OCI-LY7 (cell line): ENCODE measurements around the gene SNRNP48. TPM values are rescaled to one million over a fixed set of nuclear protein-coding genes. Genes with fewer than 3 reads are reported as not detected.

Experiments used
- BruUV-seq: library from RNA; stranded (reverse); fragments of 400-500 nt; replicated peaks from 2 replicates; lab custom pipeline; 2021; lab: Mats Ljungman, UMichigan
- CTCF ChIA-PET: fragments of 300-600 bp; sonication (Branson Sonifier 250); formaldehyde crosslinking; loops from one replicate; lab custom pipeline; 2022; ENCODE audit warnings: antibody characterized with exemption; ENCODE audit not compliant: unreplicated experiment; lab: Charles Lee
- POLR2A ChIA-PET: fragments of 300-600 bp; sonication (Branson Sonifier 250); formaldehyde crosslinking; loops from one replicate; lab custom pipeline; 2022; ENCODE audit warnings: antibody characterized with exemption; lab: Charles Lee
- DNase-seq: peaks from one replicate; pipeline ENCODE4 v3.0.0-alpha.2; 2015; ENCODE audit warnings: low spot score
- H2AFZ ChIP-seq: fragments of 200-600 bp; sonication (generic), shearing (Covaris generic); 2 replicates; pipeline ENCODE4 v1.6.1; 2014; ENCODE audit warnings: mild to moderate bottlenecking, antibody characterized with exemption, low read length, moderate library complexity
- H3K27ac ChIP-seq: fragments of 200-600 bp; sonication (generic); 2 replicates; pipeline ENCODE4 v1.5.1; 2014; ENCODE audit warnings: mixed run types, low read depth, mild to moderate bottlenecking, moderate library complexity, low read length, inconsistent platforms; ENCODE audit not compliant: poor library complexity, severe bottlenecking
- H3K36me3 ChIP-seq: fragments of 200-600 bp; sonication (generic); 2 replicates; pipeline ENCODE4 v1.6.1; 2014; ENCODE audit warnings: mild to moderate bottlenecking, antibody characterized with exemption, low read length, moderate library complexity, mixed read lengths; ENCODE audit not compliant: insufficient read depth
- H3K4me1 ChIP-seq: fragments of 200-600 bp; sonication (generic); 2 replicates; pipeline ENCODE4 v1.5.1; 2014; ENCODE audit warnings: mild to moderate bottlenecking, low read length; ENCODE audit not compliant: insufficient read depth, poor library complexity, severe bottlenecking
- H3K4me2 ChIP-seq: fragments of 200-600 bp; sonication (generic); 2 replicates; pipeline ENCODE4 v1.6.1; 2014; ENCODE audit warnings: mild to moderate bottlenecking, low read length
- H3K4me3 ChIP-seq: fragments of 200-600 bp; sonication (generic); 2 replicates; pipeline ENCODE4 v1.5.1; 2014; ENCODE audit warnings: mild to moderate bottlenecking, low read depth, low read length; ENCODE audit not compliant: poor library complexity, severe bottlenecking
- H3K79me2 ChIP-seq: fragments of 200-600 bp; sonication (generic); 2 replicates; pipeline ENCODE4 v1.6.1; 2016; ENCODE audit warnings: low read depth, mild to moderate bottlenecking, low read length, moderate library complexity, mixed read lengths; ENCODE audit not compliant: insufficient read depth
- H3K9me2 ChIP-seq: fragments of 200-600 bp; sonication (generic); 2 replicates; pipeline ENCODE4 v1.6.1; 2016; ENCODE audit warnings: mild to moderate bottlenecking, low read length, mixed read lengths; ENCODE audit not compliant: insufficient read depth
- H3K9me3 ChIP-seq: fragments of 200-600 bp; sonication (generic); 2 replicates; pipeline ENCODE4 v1.6.1; 2014; ENCODE audit warnings: mild to moderate bottlenecking, mixed run types, low read length, mixed read lengths
- H4K20me1 ChIP-seq: fragments of 200-600 bp; sonication (generic); 2 replicates; pipeline ENCODE4 v1.6.1; 2014; ENCODE audit warnings: mild to moderate bottlenecking, antibody characterized with exemption, low read length, moderate library complexity, mixed read lengths; ENCODE audit not compliant: insufficient read depth
- CTCF ChIP-seq: fragments of 200-600 bp; sonication (generic); conservative IDR thresholded peaks from 2 replicates; pipeline ENCODE4 v1.5.1; 2014; ENCODE audit warnings: mild to moderate bottlenecking, antibody characterized with exemption, low read length, moderate library complexity, mixed read lengths
- EZH2phosphoT487 ChIP-seq: fragments of 200-600 bp; sonication (generic); IDR thresholded peaks from 2 replicates; pipeline ENCODE4 v1.6.1; 2018; ENCODE audit warnings: low read depth, borderline replicate concordance, mild to moderate bottlenecking, mixed run types, antibody characterized with exemption, low read length, moderate library complexity, mixed read lengths
- intact Hi-C: fragments of 100-400 bp; cut with micrococcal nuclease; formaldehyde crosslinking; loops from one replicate; pipeline ENCODE4 v1.10.0; 2022; ENCODE audit not compliant: unreplicated experiment
- total RNA-seq, 2 experiments: library from RNA; depleted of rRNA in 1 of 2; stranded (reverse); fragments of >200 nt in 1 of 2; shearing (Covaris generic) in 1 of 2; gene quantifications; 2 replicates each; pipeline ENCODE4 v1.2.3, GENCODE V29; 2014 to 2022

SNRNP48 gene
- total RNA-seq, 2 experiments from 2014 or later, result 24.1 to 30.2 TPM

GRCh38 chr6:7593229-7593628, 3.2 kb downstream of the SNRNP48 start:
- TF ChIP-seq EZH2phosphoT487, result no peak
- no peak for DNase-seq
- no peak overlapping the region for H2AFZ ChIP-seq
- no peaks in the 10 kb centered on the region for H3K9me2 ChIP-seq
- POLR2A ChIA-PET, result no interaction called here
- peaks cover 57% of the 10 kb centered on the region for H3K36me3 ChIP-seq
- H3K4me3 ChIP-seq, result no peak overlapping the region
- CTCF ChIA-PET, result no interaction called here
- H3K9me3 ChIP-seq, result no peaks in the 10 kb centered on the region
- intact Hi-C loops, result no loop called here
- peaks cover 10% of the 10 kb centered on the region for H4K20me1 ChIP-seq
- H3K27ac ChIP-seq, result no peak overlapping the region
- BruUV-seq, result no TSS peak
- H3K4me1 ChIP-seq, result peaks cover 20% of the 10 kb centered on the region
- H3K79me2 ChIP-seq, result peaks cover 33% of the 10 kb centered on the region
- no peak overlapping the region for H3K4me2 ChIP-seq

- no peak overlapping the region for H3K4me2 ChIP-seq
- DNase-seq, result no peak
- no peak overlapping the region for H2AFZ ChIP-seq
- CTCF ChIA-PET, result no interaction called here
- H3K4me3 ChIP-seq, result no peak overlapping the region
- H3K4me1 ChIP-seq, result peaks cover 16% of the 10 kb centered on the region
- no TSS peak for BruUV-seq
- H3K9me2 ChIP-seq, result no peaks in the 10 kb centered on the region
- H3K9me3 ChIP-seq, result no peaks in the 10 kb centered on the region
- peaks cover 71% of the 10 kb centered on the region for H3K36me3 ChIP-seq
- H3K27ac ChIP-seq, result no peak overlapping the region
- POLR2A ChIA-PET, result interaction anchor here (0.5 to 1.6 kb wide), 3 partner anchors 9 to 992 kb away, joined by 3 to 6 read pairs (median 4); no protein-coding TSS in a partner anchor
- peaks cover 33% of the 10 kb centered on the region for H3K79me2 ChIP-seq
- peaks cover 10% of the 10 kb centered on the region for H4K20me1 ChIP-seq
- TF ChIP-seq CTCF (no peak), EZH2phosphoT487 (no peak)
- intact Hi-C loops, result no loop called here
These were observed 4.7 kb downstream of the SNRNP48 start for GRCh38 chr6:7594579-7595125.

GRCh38 chr6:7604003-7604402, 14.0 kb downstream of the SNRNP48 start:
- intact Hi-C loops, result loop anchor here (5.0 kb wide), 1 partner anchor 197 kb away; no protein-coding TSS in a partner anchor
- ChIA-PET POLR2A (interaction anchor here (1.2 to 2.1 kb wide), 3 partner anchors 9 to 21 kb away, joined by 5 to 6 read pairs (median 5); no protein-coding TSS in a partner anchor), CTCF (no interaction called here)
- H2AFZ ChIP-seq, result no peak overlapping the region
- H3K4me2 ChIP-seq, result no peak overlapping the region
- no peaks in the 10 kb centered on the region for H3K9me3 ChIP-seq
- no peaks in the 10 kb centered on the region for H3K79me2 ChIP-seq
- no peaks in the 10 kb centered on the region for H3K4me1 ChIP-seq
- H4K20me1 ChIP-seq, result no peaks in the 10 kb centered on the region
- TF ChIP-seq CTCF (no peak), EZH2phosphoT487 (no peak)
- no TSS peak for BruUV-seq
- no peak overlapping the region for H3K27ac ChIP-seq
- H3K9me2 ChIP-seq, result no peaks in the 10 kb centered on the region
- no peak for DNase-seq
- no peak overlapping the region for H3K4me3 ChIP-seq
- H3K36me3 ChIP-seq, result peaks cover 98% of the 10 kb centered on the region
